Upper lobe of left lung (tissue), 4 donors: ENCODE measurements around the gene ERC1.

Source experiments
- CTCF ChIP-seq, 6 experiments: fragments of 450-650 bp in 4 of 6; fragments of 200-600 bp in 2 of 6; sonication (generic) in 2 of 6; IDR thresholded peaks; one replicate each; pipeline ENCODE4 v1.5.1; 2016 to 2019; ENCODE audit warnings: antibody characterized with exemption in 6 of 6
- POLR2A ChIP-seq, 4 donors: fragments of 450-650 bp; IDR thresholded peaks; one replicate each; pipeline ENCODE4 v1.5.1; 2016 to 2017; ENCODE audit warnings: antibody characterized with exemption in 4 of 4, mild to moderate bottlenecking in 2 of 4

GRCh38 chr12:1107669-1108068, 116.6 kb downstream of the ERC1 start:
- TF ChIP-seq CTCF (IDR thresholded peaks at IDR 0.05) = no peak
- TF ChIP-seq POLR2A (IDR thresholded peaks at IDR 0.05) = no peak
